Effector memory CD8-positive, alpha-beta T cell (primary cell): ENCODE data around the gene UVRAG.

ENCODE experiments used
- ATAC-seq: fragments of 150-1000 bp; cut with Tn5 transposase; replicated peaks from 2 replicates; pipeline ENCODE4 v1.10.0; 2021; ENCODE audit warnings: mild to moderate bottlenecking, moderate library complexity
- DNase-seq, 3 experiments: peaks; one replicate each; pipeline ENCODE4 v3.0.0; 2021
- H3K27ac Mint-ChIP-seq, 2 donors: one replicate each; pipeline ENCODE4 v1.8.0; 2022; ENCODE audit warnings: mild to moderate bottlenecking in 2 of 2, mixed read lengths in 2 of 2, moderate library complexity in 2 of 2
- H3K27me3 Mint-ChIP-seq, 2 donors: one replicate each; pipeline ENCODE4 v1.8.0; 2022; ENCODE audit warnings: mixed read lengths in 2 of 2
- H3K36me3 Mint-ChIP-seq: one replicate; pipeline ENCODE4 v1.8.0; 2022; ENCODE audit warnings: mild to moderate bottlenecking, moderate library complexity, mixed read lengths; ENCODE audit not compliant: insufficient read depth
- H3K4me1 Mint-ChIP-seq, 2 donors: one replicate each; pipeline ENCODE4 v1.8.0; 2022; ENCODE audit warnings: low read depth in 2 of 2, mixed read lengths in 2 of 2
- H3K4me3 Mint-ChIP-seq, 2 donors: one replicate each; pipeline ENCODE4 v1.8.0; 2022; ENCODE audit warnings: mild to moderate bottlenecking in 2 of 2, mixed read lengths in 2 of 2, moderate library complexity in 2 of 2
- H3K9me3 Mint-ChIP-seq, 2 donors: one replicate each; pipeline ENCODE4 v1.8.0; 2022; ENCODE audit warnings: mixed read lengths in 2 of 2

The UVRAG gene

DNA sequence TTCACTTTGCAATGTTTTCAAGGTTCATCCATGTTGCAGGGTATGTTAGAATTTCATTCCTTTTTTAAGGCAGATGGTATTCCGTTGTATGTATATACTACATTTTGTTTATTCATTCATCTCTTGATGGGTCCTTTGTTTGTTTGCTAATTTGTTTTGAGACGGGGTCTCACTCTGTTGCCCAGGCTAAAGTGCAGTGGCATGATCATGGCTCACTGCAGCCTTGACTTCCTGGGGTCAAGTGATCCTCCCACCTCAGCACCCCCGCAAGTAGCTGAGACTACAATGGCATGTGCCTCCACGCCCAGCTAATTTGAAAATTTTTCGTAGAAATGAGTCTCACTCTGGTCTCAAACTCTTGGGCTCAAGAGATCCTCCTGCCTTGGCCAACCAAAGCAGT, 6.2 kb downstream of the UVRAG start:
- no peak for ATAC-seq
- H3K27ac Mint-ChIP-seq = peak overlapping the region in 1 of 2 donors; percentile 32
- H3K4me3 Mint-ChIP-seq = no peak overlapping the region

DNA sequence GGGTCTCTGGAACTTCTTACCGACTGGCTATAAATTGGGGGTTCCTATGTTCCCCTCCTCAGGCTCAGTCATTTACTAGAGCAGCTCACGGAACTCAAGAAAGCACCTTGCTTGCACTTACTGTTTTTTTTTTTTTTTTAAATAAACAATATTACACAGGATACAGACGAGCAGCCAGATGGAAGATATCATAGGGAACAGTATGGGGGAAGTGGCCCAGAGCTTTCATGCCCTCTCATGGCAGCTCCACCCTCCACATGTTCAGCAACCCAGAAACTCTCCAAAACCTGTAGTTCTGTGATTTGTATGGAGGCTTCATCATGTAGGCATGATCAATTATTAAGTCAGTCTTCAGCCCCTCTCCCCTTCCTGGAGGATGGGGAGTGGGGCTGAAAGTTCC, 7.5 kb downstream of the UVRAG start:
- Mint-ChIP-seq H3K9me3 (no peaks in the 10 kb centered on the region), H3K36me3 (peaks cover 6% of the 10 kb centered on the region), H3K4me3 (no peak overlapping the region), H3K27me3 (no peaks in the 10 kb centered on the region), H3K4me1 (peaks cover 25 to 41% of the 10 kb centered on the region in 2 donors), H3K27ac (peak overlapping the region in 1 of 2 donors; percentile 15)
- ATAC-seq (no peak), DNase-seq (no peak)

More for the DNA sequence above, 6.2 kb downstream of the UVRAG start:
- Mint-ChIP-seq H3K4me1 (peaks cover 20 to 34% of the 10 kb centered on the region in 2 donors), H3K9me3 (no peaks in the 10 kb centered on the region), H3K27me3 (no peaks in the 10 kb centered on the region), H3K36me3 (peaks cover 4% of the 10 kb centered on the region)
- no peak for DNase-seq

DNA sequence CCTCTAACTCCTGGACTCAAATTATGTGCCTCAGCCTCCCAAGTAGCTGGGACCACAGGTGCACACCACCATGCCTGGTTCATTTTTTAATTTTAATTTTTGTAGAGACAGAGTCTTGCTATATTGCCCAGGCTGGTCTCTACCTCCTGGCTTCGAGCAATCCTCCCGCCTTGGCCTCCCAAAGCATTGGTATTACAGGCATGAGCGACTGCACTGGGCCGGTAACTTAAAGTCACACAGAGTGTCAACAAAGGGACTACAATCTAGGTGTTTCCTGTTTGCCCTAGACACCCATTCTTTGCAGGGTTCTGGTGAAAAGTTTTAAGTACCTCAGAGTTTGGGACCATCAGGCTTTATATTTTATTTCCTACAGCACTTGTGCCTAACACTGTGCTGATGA, 8.4 kb downstream of the UVRAG start:
- H3K4me3 Mint-ChIP-seq = no peak overlapping the region
- H3K27me3 Mint-ChIP-seq = no peaks in the 10 kb centered on the region
- peaks cover 25 to 41% of the 10 kb centered on the region in 2 donors for H3K4me1 Mint-ChIP-seq
- H3K9me3 Mint-ChIP-seq = no peaks in the 10 kb centered on the region
- DNase-seq (no peak), ATAC-seq (no peak)
- H3K27ac Mint-ChIP-seq = peak overlapping the region in 1 of 2 donors; percentile 15
- H3K36me3 Mint-ChIP-seq = peaks cover 6% of the 10 kb centered on the region

DNA sequence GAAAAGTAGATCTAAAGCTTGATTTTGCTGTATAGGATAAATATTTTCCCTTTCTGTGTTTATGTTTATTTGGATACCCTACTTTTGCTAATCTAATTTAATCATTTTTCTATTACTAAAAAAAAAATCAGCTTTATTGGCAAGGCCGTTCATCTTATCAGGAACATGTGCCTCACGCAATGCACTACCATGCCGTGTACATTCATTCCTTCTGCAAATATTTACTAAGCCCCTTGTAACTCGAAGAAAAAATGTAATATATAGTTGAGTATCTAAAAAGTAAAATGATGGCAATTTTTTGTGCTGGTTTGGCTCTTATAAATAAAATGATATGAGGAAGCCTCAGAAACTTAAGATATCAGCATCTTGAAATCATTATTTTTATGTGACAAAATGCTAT, 8.9 kb downstream of the UVRAG start:
- H3K27ac Mint-ChIP-seq = peak overlapping the region; percentile 65 to 75
- DNase-seq (no peak), ATAC-seq (no peak)
- peaks cover 25 to 36% of the 10 kb centered on the region in 2 donors for H3K4me1 Mint-ChIP-seq
- H3K9me3 Mint-ChIP-seq = no peaks in the 10 kb centered on the region
- H3K36me3 Mint-ChIP-seq = peaks cover 6% of the 10 kb centered on the region
- H3K4me3 Mint-ChIP-seq = peak overlapping the region; percentile 29 to 65
- no peaks in the 10 kb centered on the region for H3K27me3 Mint-ChIP-seq

DNA sequence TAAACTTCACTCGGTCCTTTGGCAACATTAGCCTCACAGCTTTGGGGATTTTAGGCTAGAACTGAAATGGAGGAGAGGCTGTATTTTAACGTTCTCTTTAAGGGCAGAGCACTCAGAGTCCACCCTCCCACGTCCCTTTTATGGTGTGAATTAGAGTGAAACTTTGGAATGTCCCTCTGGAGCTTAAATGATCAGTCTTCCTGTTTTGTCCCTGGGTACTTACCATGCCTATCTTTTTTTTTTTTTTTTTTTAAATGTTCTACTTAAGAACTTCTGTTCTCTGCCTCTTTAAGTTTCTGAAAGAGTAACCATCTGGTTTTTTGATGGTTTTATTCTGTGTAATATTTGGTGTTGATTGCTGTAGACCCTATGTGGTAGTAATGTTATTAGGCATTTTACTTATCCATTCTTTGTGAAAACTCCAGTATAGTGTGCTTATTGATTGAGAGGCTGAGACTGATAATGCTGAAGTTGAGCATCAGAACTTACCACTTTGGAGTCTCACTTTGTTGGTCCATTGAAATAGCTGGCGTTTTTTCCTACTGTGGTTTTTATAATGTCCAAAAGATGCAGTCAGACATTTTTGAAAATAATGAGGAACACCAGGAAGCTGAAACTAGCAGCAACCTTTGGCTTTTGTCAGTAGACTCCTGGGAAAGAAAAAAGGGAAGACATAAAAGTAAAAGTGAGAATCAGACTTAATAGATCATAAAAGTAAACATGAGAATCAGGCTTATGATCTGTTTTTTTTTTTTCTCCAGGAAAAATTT, 11.6 kb downstream of the UVRAG start:
- ATAC-seq = no peak
- no peaks in the 10 kb centered on the region for H3K9me3 Mint-ChIP-seq

DNA sequence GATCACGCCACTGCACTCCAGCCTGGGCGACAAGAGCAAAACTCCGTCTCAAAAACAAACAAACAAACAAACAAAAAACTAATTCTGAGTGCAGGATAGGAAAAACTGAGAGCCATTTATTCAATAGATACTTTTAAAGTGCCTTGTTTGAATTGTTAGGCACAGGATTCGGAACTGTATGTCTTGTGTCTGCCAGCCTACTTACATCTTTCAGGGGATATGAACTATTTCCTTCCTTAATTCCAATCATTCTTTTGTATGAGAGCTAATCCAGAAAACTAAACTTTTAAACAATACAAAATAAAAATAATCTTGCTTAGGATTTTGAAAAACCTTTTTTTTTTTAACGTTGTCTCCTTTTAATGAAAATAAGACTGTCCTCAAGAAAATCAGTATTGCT, 12.6 kb downstream of the UVRAG start:
- Mint-ChIP-seq H3K27me3 (no peaks in the 10 kb centered on the region), H3K36me3 (peaks cover 6% of the 10 kb centered on the region), H3K9me3 (no peaks in the 10 kb centered on the region), H3K27ac (no peak overlapping the region), H3K4me1 (peaks cover 16 to 31% of the 10 kb centered on the region in 2 donors), H3K4me3 (no peak overlapping the region)
- DNase-seq = no peak
- no peak for ATAC-seq

More for the DNA sequence above, 11.6 kb downstream of the UVRAG start:
- H3K27me3 Mint-ChIP-seq = no peaks in the 10 kb centered on the region
- peak overlapping the region in 1 of 2 donors; percentile 78 for H3K27ac Mint-ChIP-seq
- H3K36me3 Mint-ChIP-seq = peaks cover 6% of the 10 kb centered on the region
- DNase-seq = no peak
- peak overlapping the region in 1 of 2 donors; percentile 21 for H3K4me3 Mint-ChIP-seq
- H3K4me1 Mint-ChIP-seq = peaks cover 17 to 28% of the 10 kb centered on the region in 2 donors

DNA sequence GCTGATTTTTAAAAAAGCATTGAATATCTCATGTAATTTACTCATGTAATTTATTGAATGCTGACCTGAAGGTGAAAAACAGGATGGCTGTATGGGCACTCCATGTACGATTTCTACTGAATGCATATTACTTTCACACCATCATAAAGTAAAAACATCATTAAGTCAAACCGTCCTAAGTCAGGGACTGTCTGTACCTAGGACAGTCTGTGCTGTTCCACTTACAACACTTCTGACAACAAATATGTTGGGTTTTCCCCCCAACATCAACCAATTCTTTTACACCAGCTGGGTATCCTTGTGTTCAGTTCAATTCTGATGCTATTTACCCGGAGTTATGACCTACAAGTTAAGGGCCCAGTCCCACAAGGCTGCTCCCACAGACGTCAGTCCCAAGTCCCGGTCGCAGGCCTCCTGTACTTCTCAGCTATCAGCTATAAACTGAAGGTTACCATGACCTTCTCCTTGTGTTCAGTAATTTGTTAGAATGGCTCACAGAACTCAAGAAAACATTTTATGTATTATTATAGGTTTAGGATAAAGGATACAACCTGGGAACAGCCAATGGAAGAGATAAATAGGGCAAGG, 17.0 kb downstream of the UVRAG start:
- DNase-seq (no peak), ATAC-seq (no peak)
- H3K4me3 Mint-ChIP-seq = no peak overlapping the region
- H3K9me3 Mint-ChIP-seq = no peaks in the 10 kb centered on the region
- H3K36me3 Mint-ChIP-seq = peaks cover 2% of the 10 kb centered on the region
- H3K27ac Mint-ChIP-seq = peak overlapping the region in 1 of 2 donors; percentile 44
- no peaks in the 10 kb centered on the region for H3K27me3 Mint-ChIP-seq
- H3K4me1 Mint-ChIP-seq = peaks cover 14 to 32% of the 10 kb centered on the region in 2 donors

DNA sequence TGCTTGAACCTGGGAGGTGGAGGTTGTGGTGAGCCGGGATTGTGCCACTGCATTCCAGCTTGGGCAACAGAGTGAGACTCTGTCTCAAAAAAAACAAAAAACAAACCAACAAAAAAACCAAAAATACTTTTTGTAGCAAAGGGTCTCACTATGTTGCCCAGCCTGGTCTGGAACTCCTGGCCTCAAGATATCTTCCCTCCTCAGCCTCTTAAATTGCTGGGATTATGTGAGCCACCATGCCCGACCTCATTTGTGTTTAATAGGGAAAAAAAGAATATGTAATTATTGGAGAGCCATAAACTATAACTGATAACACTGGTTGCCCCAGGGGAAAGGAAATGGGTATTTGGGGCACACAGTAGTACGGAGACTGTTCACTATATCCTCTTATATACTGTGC, 19.7 kb downstream of the UVRAG start:
- peaks cover 16 to 39% of the 10 kb centered on the region in 2 donors for H3K4me1 Mint-ChIP-seq

DNA sequence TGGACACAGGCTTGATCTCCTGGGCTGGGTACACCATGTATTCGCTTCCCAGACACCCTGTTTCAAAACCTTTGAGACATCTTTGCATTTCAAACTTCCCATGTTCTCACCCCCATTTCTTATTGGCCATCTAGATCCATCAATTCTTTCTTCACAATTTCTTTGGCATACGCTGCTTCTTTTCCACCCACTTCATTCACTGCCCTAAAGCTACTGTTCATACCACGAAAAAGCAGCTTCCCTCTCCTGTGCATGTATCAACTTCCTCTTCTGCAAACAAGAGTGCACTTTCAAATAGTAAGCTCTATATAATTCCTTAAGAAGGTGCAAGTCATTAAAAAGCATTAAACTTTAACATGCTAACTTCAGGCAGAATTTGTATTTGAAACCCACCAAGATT, 21.4 kb downstream of the UVRAG start:
- Mint-ChIP-seq H3K4me1 (peaks cover 19 to 48% of the 10 kb centered on the region in 2 donors), H3K4me3 (no peak overlapping the region), H3K36me3 (peaks cover 8% of the 10 kb centered on the region), H3K27me3 (no peaks in the 10 kb centered on the region), H3K27ac (peak overlapping the region in 1 of 2 donors; percentile 0), H3K9me3 (no peaks in the 10 kb centered on the region)
- no peak for ATAC-seq
- DNase-seq = no peak

More for the DNA sequence above, 19.7 kb downstream of the UVRAG start:
- H3K27ac Mint-ChIP-seq = no peak overlapping the region
- H3K4me3 Mint-ChIP-seq = no peak overlapping the region
- H3K9me3 Mint-ChIP-seq = no peaks in the 10 kb centered on the region
- ATAC-seq (no peak), DNase-seq (no peak)
- H3K27me3 Mint-ChIP-seq = no peaks in the 10 kb centered on the region
- peaks cover 8% of the 10 kb centered on the region for H3K36me3 Mint-ChIP-seq

DNA sequence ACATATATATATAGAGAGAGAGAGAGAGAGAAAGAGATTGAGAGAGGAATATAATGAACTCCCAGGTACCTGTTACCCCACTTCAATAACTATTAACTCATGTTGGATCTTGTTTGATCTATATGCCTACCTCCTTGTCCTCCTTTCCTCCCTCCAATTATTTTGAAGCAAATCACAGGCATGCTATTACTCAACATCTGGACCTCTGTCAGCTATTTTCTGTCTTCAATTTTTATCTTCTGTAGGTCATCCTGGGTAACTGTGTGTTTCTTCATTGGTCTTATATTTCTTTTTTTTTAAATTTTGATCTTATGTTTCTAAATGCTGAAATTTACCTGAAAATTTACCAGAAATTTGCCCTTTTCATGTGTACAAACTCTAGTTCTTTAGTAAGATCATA, 24.8 kb downstream of the UVRAG start:
- Mint-ChIP-seq H3K27ac (peak overlapping the region in 1 of 2 donors; percentile 5), H3K9me3 (no peaks in the 10 kb centered on the region), H3K4me3 (no peak overlapping the region), H3K36me3 (peaks cover 11% of the 10 kb centered on the region), H3K4me1 (peaks cover 15 to 47% of the 10 kb centered on the region in 2 donors), H3K27me3 (no peaks in the 10 kb centered on the region)
- ATAC-seq (no peak), DNase-seq (no peak)

DNA sequence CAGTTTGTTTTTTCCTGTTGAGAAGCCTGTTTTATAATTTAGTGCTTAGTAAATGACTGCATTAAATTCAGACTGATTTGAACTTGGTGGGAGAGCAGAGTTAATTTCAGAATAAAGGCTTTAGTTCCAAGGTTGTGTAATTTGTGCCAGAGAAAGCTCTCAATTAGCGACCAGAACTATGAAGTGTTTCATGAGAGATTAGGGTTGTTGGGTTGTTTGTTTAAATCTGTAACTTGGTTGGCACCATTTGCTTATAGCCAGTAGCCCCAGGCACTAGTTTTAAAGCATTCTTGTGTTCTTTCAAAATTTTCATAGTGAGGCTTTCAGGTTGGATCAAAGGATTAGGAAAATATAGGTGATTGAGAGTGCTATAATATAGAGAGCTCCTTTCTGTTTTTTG, 25.5 kb downstream of the UVRAG start:
- H3K27ac Mint-ChIP-seq = peak overlapping the region; percentile 5 to 78
- peaks cover 15 to 44% of the 10 kb centered on the region in 2 donors for H3K4me1 Mint-ChIP-seq

DNA sequence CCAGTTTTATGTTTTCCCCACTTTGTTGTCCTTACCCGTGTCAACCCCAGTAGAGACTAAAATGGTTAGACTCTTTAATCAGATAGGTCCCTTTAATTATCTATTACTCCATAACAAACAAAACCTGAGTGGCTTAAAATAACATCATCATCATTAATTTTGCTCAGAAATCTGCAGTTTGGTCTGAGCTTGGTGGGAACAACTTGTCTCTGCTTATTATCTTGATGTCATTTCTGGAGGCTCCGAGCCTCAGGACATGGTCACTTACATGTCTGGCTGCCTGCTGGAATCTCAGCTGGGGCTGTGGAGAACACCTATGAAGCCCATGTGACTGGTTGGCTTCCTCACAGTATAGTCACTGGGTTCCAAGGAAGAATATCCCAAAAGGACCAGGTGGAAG, 26.7 kb downstream of the UVRAG start:
- Mint-ChIP-seq H3K9me3 (no peaks in the 10 kb centered on the region), H3K27ac (no peak overlapping the region), H3K4me3 (no peak overlapping the region)

More for the DNA sequence above, 25.5 kb downstream of the UVRAG start:
- DNase-seq (no peak), ATAC-seq (no peak)
- no peak overlapping the region for H3K4me3 Mint-ChIP-seq
- H3K36me3 Mint-ChIP-seq = peaks cover 15% of the 10 kb centered on the region
- H3K9me3 Mint-ChIP-seq = no peaks in the 10 kb centered on the region
- no peaks in the 10 kb centered on the region for H3K27me3 Mint-ChIP-seq

DNA sequence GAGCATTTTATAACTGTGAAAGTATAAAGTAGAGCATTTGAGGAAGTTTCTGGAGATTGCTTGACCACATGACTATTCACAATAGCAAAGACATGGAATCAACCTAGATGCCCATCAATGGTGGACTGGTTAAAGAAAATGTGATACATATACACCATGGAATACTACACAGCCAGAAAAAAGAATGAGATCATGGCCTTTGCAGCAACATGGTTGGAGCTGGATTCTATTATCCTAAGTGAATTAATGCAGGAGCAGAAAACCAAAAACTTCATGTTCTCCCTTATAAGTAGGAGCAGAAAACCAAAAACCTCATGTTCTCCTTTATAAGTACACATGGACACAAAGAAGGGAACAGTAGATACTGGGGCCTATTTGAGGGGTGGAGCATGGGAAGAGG, 30.3 kb downstream of the UVRAG start:
- no peak for ATAC-seq
- Mint-ChIP-seq H3K9me3 (no peaks in the 10 kb centered on the region), H3K27ac (no peak overlapping the region), H3K36me3 (peaks cover 7% of the 10 kb centered on the region), H3K4me3 (no peak overlapping the region), H3K4me1 (peaks cover 14 to 42% of the 10 kb centered on the region in 2 donors), H3K27me3 (no peaks in the 10 kb centered on the region)
- DNase-seq = no peak

More for the DNA sequence above, 26.7 kb downstream of the UVRAG start:
- DNase-seq = no peak
- Mint-ChIP-seq H3K36me3 (peaks cover 15% of the 10 kb centered on the region), H3K4me1 (peaks cover 12 to 46% of the 10 kb centered on the region in 2 donors), H3K27me3 (no peaks in the 10 kb centered on the region)
- no peak for ATAC-seq

DNA sequence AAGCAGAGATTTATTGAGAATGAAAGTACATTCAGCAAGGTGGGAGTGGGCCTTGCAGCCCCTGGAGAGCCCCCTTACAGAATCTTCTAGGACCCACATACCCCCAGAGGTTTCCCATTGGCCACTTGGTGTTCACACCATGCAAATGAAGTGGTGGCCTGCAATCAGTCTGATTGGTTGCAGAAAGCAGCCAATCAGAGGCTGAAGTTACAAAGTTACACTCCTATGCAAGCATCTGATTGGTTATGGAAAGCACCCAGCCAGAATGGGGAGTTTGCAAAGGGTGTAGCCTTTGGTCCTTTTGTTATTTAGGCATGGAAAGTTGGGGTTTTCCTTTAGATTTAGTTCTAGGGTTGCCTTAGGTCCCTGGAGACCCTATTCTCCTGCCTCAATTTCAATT, 34.9 kb downstream of the UVRAG start:
- Mint-ChIP-seq H3K27ac (peak overlapping the region in 1 of 2 donors; percentile 2), H3K36me3 (peaks cover 17% of the 10 kb centered on the region), H3K27me3 (no peaks in the 10 kb centered on the region), H3K4me3 (no peak overlapping the region), H3K4me1 (peaks cover 13 to 36% of the 10 kb centered on the region in 2 donors), H3K9me3 (no peaks in the 10 kb centered on the region)
- DNase-seq (no peak), ATAC-seq (no peak)
